ENCODE data around the gene SIL1. TPM values are rescaled to one million over a fixed set of nuclear protein-coding genes. Genes with fewer than 3 reads are reported as not detected.

The SIL1 gene
- total and polyA plus RNA-seq, 2 donors (not counting 3 experiments of a cell fraction or from before 2014, with no cell fraction given), result 47.6 to 67.2 TPM

GRCh38 chr5:139181835-139182452 is 16.2 kb downstream of the SIL1 start:
- H3K27me3 ChIP-seq (ENCODE audit: control insufficient read depth in 2 of 2, insufficient read depth in 2 of 2, low read length in 2 of 2), result no peaks in the 10 kb centered on the region
- H3K4me1 ChIP-seq (ENCODE audit: control insufficient read depth, extremely low read depth, insufficient read depth, low read length), result no peaks in the 10 kb centered on the region
- no TSS peak for BruUV-seq (replicated peaks)
- no peak overlapping the region for H3K27ac ChIP-seq (ENCODE audit: insufficient read depth, low read depth, low read length)
- H2AFZ ChIP-seq (ENCODE audit: low read depth, low read length), result no peak overlapping the region
- TF ChIP-seq JUN (IDR thresholded peaks at IDR 0.05; ENCODE audit: borderline replicate concordance, insufficient read depth, insufficient read length, low read depth) (no peak), POLR2A (IDR thresholded peaks at IDR 0.05; ENCODE audit: low read depth, low read length) (no peak), MYC (IDR thresholded peaks at IDR 0.05; ENCODE audit: low read depth, low read length) (no peak), EZH2 (IDR thresholded peaks at IDR 0.05; ENCODE audit: borderline replicate concordance, low read depth, low read length, severe bottlenecking) (no peak), FOS (IDR thresholded peaks at IDR 0.05; ENCODE audit: borderline replicate concordance, insufficient read depth, low read length) (no peak), GATA2 (IDR thresholded peaks at IDR 0.05; ENCODE audit: insufficient read depth, insufficient read length, low read depth, low read length) (no peak), MAX (IDR thresholded peaks at IDR 0.05; ENCODE audit: insufficient read depth, insufficient read length) (no peak), CTCF (IDR thresholded peaks at IDR 0.05; ENCODE audit: extremely low read depth in 1 of 2, insufficient read depth in 1 of 2, low read depth in 1 of 2, low read length in 2 of 2) (no peak), POLR2AphosphoS5 (IDR thresholded peaks at IDR 0.05; ENCODE audit: insufficient read depth, low read depth, low read length) (no peak)
- H3K36me3 ChIP-seq (ENCODE audit: control insufficient read depth in 2 of 2, extremely low read depth in 1 of 2, insufficient read depth in 2 of 2, low read length in 2 of 2), result no peaks in the 10 kb centered on the region
- H3K9me3 ChIP-seq (replicated peaks; ENCODE audit: control insufficient read depth, insufficient read depth, low read length), result no peaks in the 10 kb centered on the region
- H3K9me1 ChIP-seq (replicated peaks; ENCODE audit: control insufficient read depth, extremely low read depth, insufficient read depth, low read length), result no peaks in the 10 kb centered on the region
- peaks cover 3% of the 10 kb centered on the region for H3K79me2 ChIP-seq (ENCODE audit: control insufficient read depth, insufficient read depth, low read length)
- H3K9ac ChIP-seq (replicated peaks; ENCODE audit: extremely low read depth, insufficient read depth, low read length), result no peak overlapping the region
- DNase-seq (ENCODE audit: low read depth, low spot score) (no peak), FAIRE-seq (no peak)
- intact Hi-C loops (cut with micrococcal nuclease), result no loop called here
- POLR2A ChIA-PET, result no interaction called here
- CTCF ChIA-PET, result interaction anchor here (0.9 kb wide), 1 partner anchor 14 kb away, joined by 4 read pairs; no protein-coding TSS in a partner anchor
- dilution Hi-C loops (cut with MboI; ENCODE audit: extremely low pct_ligation_motif_present, low sequenced_read_pairs), result no loop called here
- no peaks in the 10 kb centered on the region for H4K20me1 ChIP-seq (replicated peaks; ENCODE audit: control insufficient read depth, extremely low read depth, insufficient read depth, low read length)
- no peak overlapping the region for H3K4me3 ChIP-seq (replicated peaks in 1 of 3; ENCODE audit: insufficient read depth in 1 of 3, low read depth in 1 of 3, low read length in 3 of 3)
- no peak overlapping the region for H3K4me2 ChIP-seq (ENCODE audit: insufficient read depth, low read length)
